GM12878 (cell line): ENCODE data around the gene TNFSF11. TPM values are rescaled to one million over a fixed set of nuclear protein-coding genes. Genes with fewer than 3 reads are reported as not detected.

ENCODE experiments used
- ATAC-seq: fragments of 200-7000 bp; cut with Tn5 transposase; 3 replicates; pipeline ENCODE4 v1.9.1; 2020; ENCODE audit warnings: mild to moderate bottlenecking, moderate library complexity
- BruUV-seq: library from RNA; stranded (reverse); fragments of 400-500 nt; replicated peaks from 2 replicates; lab custom pipeline; 2021; lab: Mats Ljungman, UMichigan
- CTCF ChIA-PET: fragments of 300-600 bp; sonication (Branson Sonifier 250); formaldehyde crosslinking; extraction: SDS; loops from one replicate; lab custom pipeline; 2021; ENCODE audit warnings: inconsistent platforms; lab: Yijun Ruan, JAX
- POLR2A ChIA-PET: fragments of 350-600 bp; formaldehyde crosslinking; extraction: SDS; loops from one replicate; lab custom pipeline; 2021; ENCODE audit warnings: inconsistent platforms; lab: Charles Lee
- RAD21 ChIA-PET: fragments of 300-600 bp; sonication (Branson Sonifier 250); formaldehyde crosslinking; loops from one replicate; lab custom pipeline; 2023; ENCODE audit warnings: antibody characterized with exemption; ENCODE audit not compliant: unreplicated experiment; lab: Charles Lee
- SMC1A ChIA-PET: fragments of 300-600 bp; sonication (Branson Sonifier 250); formaldehyde crosslinking; loops from one replicate; lab custom pipeline; 2023; ENCODE audit not compliant: unreplicated experiment, uncharacterized antibody; lab: Charles Lee
- DNase-seq: peaks from one replicate; pipeline ENCODE4 v3.0.0-alpha.2; 2011; ENCODE audit warnings: low read depth, low spot score
- FAIRE-seq: peaks from 3 replicates; lab custom pipeline; 2011; peaks lifted over from hg19 to GRCh38; lab: Jason Lieb, UNC
- H2AFZ ChIP-seq: 2 replicates; pipeline ENCODE4 v1.6.0; 2011; ENCODE audit warnings: low read depth, low read length, control low read depth; ENCODE audit not compliant: control insufficient read depth
- H3K27ac ChIP-seq: 2 replicates; pipeline ENCODE4 v1.5.1; 2011; ENCODE audit warnings: control low read depth; ENCODE audit not compliant: control insufficient read depth, insufficient read depth
- H3K27me3 ChIP-seq, 2 experiments: replicated peaks in 1 of 2; 2 replicates each; pipeline versions ENCODE4 v1.6.0 to v1.6.1; 2011; ENCODE audit warnings: low read length in 1 of 2; ENCODE audit not compliant: control insufficient read depth in 2 of 2, insufficient read depth in 2 of 2
- H3K36me3 ChIP-seq, 2 experiments: 2 replicates each; pipeline ENCODE4 v1.5.1; 2011; ENCODE audit warnings: low read length in 1 of 2; ENCODE audit not compliant: control insufficient read depth in 2 of 2, insufficient read depth in 2 of 2
- H3K4me1 ChIP-seq: 2 replicates; pipeline ENCODE4 v1.6.1; 2011; ENCODE audit warnings: mild to moderate bottlenecking, low read length, moderate library complexity, mixed read lengths; ENCODE audit not compliant: control insufficient read depth, insufficient read depth
- H3K4me2 ChIP-seq: 2 replicates; pipeline ENCODE4 v1.6.0; 2011; ENCODE audit warnings: control low read depth; ENCODE audit not compliant: control insufficient read depth, insufficient read depth
- H3K4me3 ChIP-seq: fragments of 200-600 bp; sonication (generic); 2 replicates; pipeline ENCODE4 v1.5.1; 2016
- H3K79me2 ChIP-seq: 2 replicates; pipeline ENCODE4 v1.6.0; 2011; ENCODE audit warnings: low read length; ENCODE audit not compliant: control insufficient read depth, insufficient read depth
- H3K9ac ChIP-seq: 2 replicates; pipeline ENCODE4 v1.8.0; 2011; ENCODE audit warnings: low read length, control low read depth, mixed read lengths; ENCODE audit not compliant: control insufficient read depth, insufficient read depth
- H3K9me3 ChIP-seq: replicated peaks from 3 replicates; pipeline ENCODE4 v1.5.1; 2011; ENCODE audit warnings: mild to moderate bottlenecking, low read length; ENCODE audit not compliant: control insufficient read depth, insufficient read depth
- H4K20me1 ChIP-seq: 2 replicates; pipeline ENCODE4 v1.6.0; 2011; ENCODE audit not compliant: control insufficient read depth, insufficient read depth
- BCL11A ChIP-seq: IDR thresholded peaks from 2 replicates; pipeline ENCODE4 v1.6.1; 2011; ENCODE audit warnings: low read depth, low read length
- BMI1 ChIP-seq: fragments of 450-650 bp; IDR thresholded peaks from 2 replicates; pipeline ENCODE4 v1.6.1; 2016; ENCODE audit warnings: mild to moderate bottlenecking, moderate library complexity, borderline replicate concordance
- CBFB ChIP-seq: IDR thresholded peaks from 2 replicates; pipeline ENCODE4 v1.6.1; 2016; ENCODE audit warnings: antibody characterized with exemption, low read depth
- CHD1 ChIP-seq: IDR thresholded peaks from 2 replicates; pipeline ENCODE4 v1.6.1; 2012; ENCODE audit warnings: low read depth, low read length, improper control_type of control experiment
- FOXM1 ChIP-seq: IDR thresholded peaks from 2 replicates; pipeline ENCODE4 v1.6.1; 2012; ENCODE audit warnings: low read depth, mild to moderate bottlenecking, inconsistent platforms, low read length, moderate library complexity
- HDGF ChIP-seq: fragments of 450-650 bp; IDR thresholded peaks from 2 replicates; pipeline ENCODE4 v1.6.1; 2016; ENCODE audit warnings: antibody characterized with exemption
- MTA2 ChIP-seq: fragments of 450-650 bp; IDR thresholded peaks from 2 replicates; pipeline ENCODE4 v1.6.1; 2016; ENCODE audit warnings: low read depth, mild to moderate bottlenecking, moderate library complexity
- MTA3 ChIP-seq: IDR thresholded peaks from 2 replicates; pipeline ENCODE4 v1.6.1; 2012; ENCODE audit warnings: low read length, inconsistent platforms, borderline replicate concordance
- NFYA ChIP-seq: IDR thresholded peaks from 2 replicates; pipeline ENCODE4 v1.6.1; 2011; ENCODE audit warnings: low read depth, mild to moderate bottlenecking, low read length, improper control_type of control experiment, borderline replicate concordance
- POLR2A ChIP-seq: IDR thresholded peaks from 2 replicates; pipeline ENCODE4 v1.6.1; 2011; ENCODE audit warnings: low read depth, mild to moderate bottlenecking, low read length
- POLR2AphosphoS2 ChIP-seq: IDR thresholded peaks from 2 replicates; pipeline ENCODE4 v1.6.1; 2011; ENCODE audit warnings: low read depth, mild to moderate bottlenecking, low read length, improper control_type of control experiment, moderate library complexity
- ZZZ3 ChIP-seq: IDR thresholded peaks from 2 replicates; pipeline ENCODE4 v1.6.1; 2011; ENCODE audit warnings: low read depth; ENCODE audit not compliant: control insufficient read depth, insufficient read length
- WGBS: methylation state at CpG from one replicate; pipeline ENCODE4 v1.1.6; 2016; ENCODE audit warnings: low lambda C conversion rate; ENCODE audit not compliant: insufficient replicate concordance, insufficient coverage; ENCODE audit errors: missing lambda C conversion rate; 5-methylcytosine and 5-hydroxymethylcytosine counted together
- in situ Hi-C: fragments of 300-500 bp; cut with MboI; formaldehyde crosslinking; loops from 9 replicates; pipeline ENCODE4 v1.14.3; 2018; ENCODE audit warnings: mixed read lengths
- intact Hi-C: fragments of 100-400 bp; cut with micrococcal nuclease; formaldehyde crosslinking; loops from one replicate; pipeline ENCODE4 v1.14.2; 2022; ENCODE audit not compliant: unreplicated experiment
- polyA plus RNA-seq, 11 experiments: library from polyadenylated mRNA; depleted of rRNA in 4 of 11; unstranded in 6 of 11; stranded (reverse) in 5 of 11; fragments of >200 nt; fragmentation: Nextera tagmentation in 4 of 11; fragmentation: Illumina TruSeq in 1 of 11; extraction: Ambion mirVana in 4 of 11; extraction: Trizol in 1 of 11; gene quantifications; 1 replicate in 1 of 11; 2 replicates in 10 of 11; pipeline versions ENCODE4 v1.2.1 to v1.2.3, GENCODE V29; 2011 to 2016; ENCODE audit warnings: inconsistent platforms in 2 of 11, missing spikeins in 2 of 11, low read depth in 1 of 11
- total RNA-seq, 4 experiments: library from RNA; depleted of rRNA in 3 of 4; stranded (reverse); fragments of >200 nt in 3 of 4; fragmentation: Illumina TruSeq in 1 of 4; extraction: Trizol in 1 of 4; gene quantifications; 2 replicates each; pipeline versions ENCODE4 v1.2.1 to v1.2.3, GENCODE V29; 2013 to 2021
- TF ChIP-seq, protein P1 (sequence below): fragments of 450-650 bp; conservative IDR thresholded peaks from 2 replicates; pipeline ENCODE4 v1.6.1; 2017; ENCODE audit warnings: mild to moderate bottlenecking, moderate library complexity
- TF ChIP-seq, protein P2 (sequence below): fragments of 150-350 bp; IDR thresholded peaks from 2 replicates; pipeline ENCODE4 v1.6.1; 2014; ENCODE audit warnings: mild to moderate bottlenecking, low read depth, low read length
- TF ChIP-seq, protein P3 (sequence below): IDR thresholded peaks from 2 replicates; pipeline ENCODE4 v1.6.1; 2011; ENCODE audit warnings: mild to moderate bottlenecking, low read depth, low read length, moderate library complexity; ENCODE audit not compliant: insufficient replicate concordance

Gene TNFSF11
- total and polyA plus RNA-seq, 10 of the 15 experiments (the other 5 are each of a cell fraction or from before 2014, with no cell fraction given) = 0.86 to 14.8 (median 10.0) TPM

DNA sequence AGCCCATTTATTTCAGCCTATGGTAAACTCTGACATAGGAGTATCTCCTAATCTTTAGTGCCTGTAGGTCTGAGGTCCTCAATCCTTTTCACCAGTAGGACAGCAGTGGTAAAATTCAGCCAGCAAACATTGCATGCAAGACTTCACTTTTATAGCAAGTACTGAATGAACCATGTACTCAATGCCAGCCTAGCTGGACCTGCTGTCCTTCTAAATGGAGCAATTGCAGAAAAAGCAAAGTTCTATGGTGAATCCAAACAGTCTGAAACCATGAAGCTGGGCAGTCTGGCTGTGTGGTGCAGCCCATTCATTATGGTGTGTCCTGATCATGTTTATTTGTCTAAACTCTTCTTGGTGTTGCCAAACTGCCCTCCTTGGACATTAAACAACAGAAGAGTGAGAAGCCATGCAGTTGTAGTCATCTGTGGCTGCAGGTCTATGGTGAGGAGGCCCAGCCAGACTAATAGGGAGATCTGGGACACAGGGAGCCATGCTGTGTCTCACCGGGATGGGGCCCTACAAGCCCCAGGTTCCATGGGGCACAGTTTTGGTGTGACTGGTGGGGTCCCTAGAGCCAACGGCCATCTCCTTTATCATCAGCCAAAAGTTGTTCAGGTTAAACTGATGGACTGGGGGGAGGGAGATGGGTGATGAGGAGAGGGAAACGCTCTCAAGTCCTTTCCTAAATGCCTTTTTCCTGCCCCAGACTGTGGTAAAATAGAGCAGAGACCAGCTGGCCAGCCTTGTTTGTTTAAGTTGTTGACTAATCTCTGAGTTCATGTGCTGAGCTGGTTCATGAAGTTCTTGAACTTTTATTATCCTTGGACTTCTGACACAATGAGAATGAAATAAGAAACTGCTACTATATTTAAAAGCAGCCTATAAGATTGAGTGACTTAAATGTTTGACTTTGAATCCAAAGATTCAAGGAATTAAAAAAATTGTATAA is 20.6 kb upstream of the TNFSF11 start:
- H3K4me2 ChIP-seq = no peak overlapping the region
- FAIRE-seq = no peak
- SMC1A ChIA-PET = interaction anchor here (1.6 kb wide), 1 partner anchor 173 kb away, joined by 3 read pairs; no protein-coding TSS in a partner anchor

DNA sequence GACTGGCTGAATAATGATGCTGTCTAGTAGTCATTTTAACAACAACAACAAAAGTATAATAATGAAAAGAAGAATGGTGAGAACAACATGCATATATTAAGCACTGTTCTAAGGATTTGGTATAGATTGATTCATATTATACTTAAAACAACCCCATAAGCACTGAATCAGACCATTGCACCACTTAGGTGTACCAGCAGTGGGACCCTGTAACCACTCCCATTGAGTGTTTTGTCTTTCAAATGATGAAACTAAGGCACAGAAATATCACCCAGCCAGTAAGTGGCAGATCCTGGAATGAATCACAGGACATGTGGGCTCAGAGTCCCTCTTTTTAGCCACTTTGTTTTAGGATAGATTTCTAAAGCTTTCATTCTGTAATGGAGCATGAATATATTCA is 14.9 kb upstream of the TNFSF11 start:
- no peaks in the 10 kb centered on the region for H3K36me3 ChIP-seq
- no TSS peak for BruUV-seq
- TF ChIP-seq, protein P1, sequence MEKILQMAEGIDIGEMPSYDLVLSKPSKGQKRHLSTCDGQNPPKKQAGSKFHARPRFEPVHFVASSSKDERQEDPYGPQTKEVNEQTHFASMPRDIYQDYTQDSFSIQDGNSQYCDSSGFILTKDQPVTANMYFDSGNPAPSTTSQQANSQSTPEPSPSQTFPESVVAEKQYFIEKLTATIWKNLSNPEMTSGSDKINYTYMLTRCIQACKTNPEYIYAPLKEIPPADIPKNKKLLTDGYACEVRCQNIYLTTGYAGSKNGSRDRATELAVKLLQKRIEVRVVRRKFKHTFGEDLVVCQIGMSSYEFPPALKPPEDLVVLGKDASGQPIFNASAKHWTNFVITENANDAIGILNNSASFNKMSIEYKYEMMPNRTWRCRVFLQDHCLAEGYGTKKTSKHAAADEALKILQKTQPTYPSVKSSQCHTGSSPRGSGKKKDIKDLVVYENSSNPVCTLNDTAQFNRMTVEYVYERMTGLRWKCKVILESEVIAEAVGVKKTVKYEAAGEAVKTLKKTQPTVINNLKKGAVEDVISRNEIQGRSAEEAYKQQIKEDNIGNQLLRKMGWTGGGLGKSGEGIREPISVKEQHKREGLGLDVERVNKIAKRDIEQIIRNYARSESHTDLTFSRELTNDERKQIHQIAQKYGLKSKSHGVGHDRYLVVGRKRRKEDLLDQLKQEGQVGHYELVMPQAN = no peak
- TF ChIP-seq POLR2AphosphoS2 (no peak), ZZZ3 (no peak), BMI1 (no peak), MTA2 (no peak), BCL11A (no peak), FOXM1 (no peak), CHD1 (no peak), POLR2A (no peak)
- TF ChIP-seq, protein P2, sequence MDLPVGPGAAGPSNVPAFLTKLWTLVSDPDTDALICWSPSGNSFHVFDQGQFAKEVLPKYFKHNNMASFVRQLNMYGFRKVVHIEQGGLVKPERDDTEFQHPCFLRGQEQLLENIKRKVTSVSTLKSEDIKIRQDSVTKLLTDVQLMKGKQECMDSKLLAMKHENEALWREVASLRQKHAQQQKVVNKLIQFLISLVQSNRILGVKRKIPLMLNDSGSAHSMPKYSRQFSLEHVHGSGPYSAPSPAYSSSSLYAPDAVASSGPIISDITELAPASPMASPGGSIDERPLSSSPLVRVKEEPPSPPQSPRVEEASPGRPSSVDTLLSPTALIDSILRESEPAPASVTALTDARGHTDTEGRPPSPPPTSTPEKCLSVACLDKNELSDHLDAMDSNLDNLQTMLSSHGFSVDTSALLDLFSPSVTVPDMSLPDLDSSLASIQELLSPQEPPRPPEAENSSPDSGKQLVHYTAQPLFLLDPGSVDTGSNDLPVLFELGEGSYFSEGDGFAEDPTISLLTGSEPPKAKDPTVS = no peak
- TF ChIP-seq, protein P3, sequence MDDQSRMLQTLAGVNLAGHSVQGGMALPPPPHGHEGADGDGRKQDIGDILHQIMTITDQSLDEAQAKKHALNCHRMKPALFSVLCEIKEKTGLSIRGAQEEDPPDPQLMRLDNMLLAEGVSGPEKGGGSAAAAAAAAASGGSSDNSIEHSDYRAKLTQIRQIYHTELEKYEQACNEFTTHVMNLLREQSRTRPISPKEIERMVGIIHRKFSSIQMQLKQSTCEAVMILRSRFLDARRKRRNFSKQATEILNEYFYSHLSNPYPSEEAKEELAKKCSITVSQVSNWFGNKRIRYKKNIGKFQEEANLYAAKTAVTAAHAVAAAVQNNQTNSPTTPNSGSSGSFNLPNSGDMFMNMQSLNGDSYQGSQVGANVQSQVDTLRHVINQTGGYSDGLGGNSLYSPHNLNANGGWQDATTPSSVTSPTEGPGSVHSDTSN = no peak

More for the DNA sequence above, 20.6 kb upstream of the TNFSF11 start:
- RAD21 ChIA-PET = no interaction called here
- WGBS = 92% methylated on average over 3 of the region's 3 CpGs
- in situ Hi-C loops = no loop called here
- Histone ChIP-seq H3K9ac (no peak overlapping the region), H3K36me3 (no peaks in the 10 kb centered on the region), H3K4me3 (no peak overlapping the region), H3K27me3 (no peaks in the 10 kb centered on the region), H3K27ac (no peak overlapping the region), H3K4me1 (peaks cover 20% of the 10 kb centered on the region), H3K79me2 (no peaks in the 10 kb centered on the region), H4K20me1 (no peaks in the 10 kb centered on the region), H2AFZ (no peak overlapping the region), H3K9me3 (no peaks in the 10 kb centered on the region; the same call in 2 of the 3 replicates)
- POLR2A ChIA-PET = no interaction called here
- no peak for DNase-seq
- TF ChIP-seq MTA3 (no peak), NFYA (no peak), CBFB (no peak), HDGF (no peak)
- ATAC-seq = no peak
- intact Hi-C loops = no loop called here
- no TSS peak for BruUV-seq
- CTCF ChIA-PET = no interaction called here

More for the DNA sequence above, 14.9 kb upstream of the TNFSF11 start:
- H3K27ac ChIP-seq = no peak overlapping the region
- FAIRE-seq = no peak
- intact Hi-C loops = no loop called here
- H4K20me1 ChIP-seq = no peaks in the 10 kb centered on the region
- H3K4me2 ChIP-seq = no peak overlapping the region
- RAD21 ChIA-PET = no interaction called here
- CTCF ChIA-PET = no interaction called here
- H3K27me3 ChIP-seq = no peaks in the 10 kb centered on the region
- no peak overlapping the region for H2AFZ ChIP-seq
- ATAC-seq = no peak
- H3K4me3 ChIP-seq = no peak overlapping the region
- H3K9ac ChIP-seq = no peak overlapping the region
- H3K4me1 ChIP-seq = peaks cover 9% of the 10 kb centered on the region
- no peaks in the 10 kb centered on the region; the same call in 2 of the 3 replicates for H3K9me3 ChIP-seq
- DNase-seq = no peak
- in situ Hi-C loops = no loop called here
- POLR2A ChIA-PET = no interaction called here
- H3K79me2 ChIP-seq = no peaks in the 10 kb centered on the region
- SMC1A ChIA-PET = interaction anchor here (0.6 kb wide), 1 partner anchor 8 kb away, joined by 4 read pairs; no protein-coding TSS in a partner anchor
